GM18870 (cell line): ENCODE data around the gene LMX1A.

Experiments used
- ATAC-seq: cut with Tn5 transposase; IDR thresholded peaks from one replicate; pipeline ENCODE4 v1.9.1; 2021; ENCODE audit warnings: moderate library complexity; ENCODE audit not compliant: unreplicated experiment

LMX1A gene

DNA sequence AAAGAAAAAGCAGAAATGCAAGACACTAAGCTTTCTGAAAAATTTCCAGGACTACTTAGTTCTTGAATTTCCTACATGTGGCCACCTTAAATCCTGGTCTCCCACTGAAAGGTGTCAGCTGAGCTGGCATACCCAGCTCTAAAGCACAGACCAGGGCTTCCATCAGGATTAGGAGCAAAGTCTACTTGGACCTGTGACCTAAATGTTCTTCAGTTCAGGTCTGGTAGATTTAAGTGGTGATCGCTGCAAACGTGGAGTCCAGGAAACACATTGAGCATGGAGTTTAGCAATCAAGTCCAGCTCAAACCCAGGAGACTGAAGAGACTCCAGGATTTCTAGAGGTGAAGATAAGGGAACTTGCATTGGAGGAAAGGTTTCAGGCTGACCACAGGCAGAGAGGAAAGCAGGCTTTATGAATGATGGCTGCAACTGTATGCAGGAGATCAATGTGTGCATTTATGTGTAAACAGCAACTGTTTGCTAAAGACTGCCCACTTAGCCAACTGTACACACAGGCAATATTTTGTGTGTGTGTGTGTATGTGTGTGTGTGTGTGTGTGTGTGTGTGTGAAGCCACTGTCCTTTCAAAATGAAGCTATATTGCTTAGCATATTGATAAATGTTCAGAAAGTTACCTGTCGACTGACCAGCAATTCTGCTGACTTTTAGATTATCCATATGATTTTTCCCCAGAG, 75.2 kb downstream of the LMX1A start:
- no peak for ATAC-seq

DNA sequence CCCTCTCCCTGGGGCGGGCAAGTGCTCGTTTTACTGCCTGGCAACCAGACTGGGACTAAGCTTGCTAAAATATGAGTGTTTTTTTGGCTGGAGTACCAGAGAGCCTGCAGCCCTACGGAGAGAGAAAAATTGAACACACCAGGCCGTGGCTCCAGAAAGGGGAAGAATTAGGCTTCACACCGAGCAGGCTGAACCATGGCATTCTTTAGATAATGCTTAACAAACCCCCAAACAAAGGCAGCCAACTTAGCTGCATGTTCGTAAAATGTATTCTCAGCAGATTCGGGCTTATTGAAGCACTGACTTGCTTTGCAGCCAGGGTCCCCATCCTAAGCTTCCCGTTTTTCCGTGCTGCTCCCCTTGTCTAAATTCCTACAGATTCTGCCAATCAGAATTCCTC, 76.6 kb downstream of the LMX1A start:
- ATAC-seq: no peak

DNA sequence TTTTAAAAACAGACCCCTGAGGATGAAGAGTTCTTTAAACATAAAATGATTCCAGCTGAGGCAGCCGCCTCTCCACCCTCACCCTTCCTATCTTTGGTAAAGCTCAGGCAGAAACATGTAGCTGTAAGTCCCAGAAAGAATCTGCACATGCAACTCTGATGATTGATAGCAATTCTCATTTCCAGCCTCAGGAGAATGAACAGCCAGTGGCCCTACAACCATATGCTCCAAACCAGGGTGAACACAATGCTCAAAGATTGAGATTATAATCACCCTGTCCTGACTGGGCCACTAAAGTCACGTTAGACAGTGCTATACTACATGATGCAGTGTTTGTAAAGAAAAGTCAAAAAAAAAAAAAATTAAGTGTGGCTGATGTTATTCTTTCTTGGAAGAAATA, 80.2 kb downstream of the LMX1A start:
- ATAC-seq: no peak

DNA sequence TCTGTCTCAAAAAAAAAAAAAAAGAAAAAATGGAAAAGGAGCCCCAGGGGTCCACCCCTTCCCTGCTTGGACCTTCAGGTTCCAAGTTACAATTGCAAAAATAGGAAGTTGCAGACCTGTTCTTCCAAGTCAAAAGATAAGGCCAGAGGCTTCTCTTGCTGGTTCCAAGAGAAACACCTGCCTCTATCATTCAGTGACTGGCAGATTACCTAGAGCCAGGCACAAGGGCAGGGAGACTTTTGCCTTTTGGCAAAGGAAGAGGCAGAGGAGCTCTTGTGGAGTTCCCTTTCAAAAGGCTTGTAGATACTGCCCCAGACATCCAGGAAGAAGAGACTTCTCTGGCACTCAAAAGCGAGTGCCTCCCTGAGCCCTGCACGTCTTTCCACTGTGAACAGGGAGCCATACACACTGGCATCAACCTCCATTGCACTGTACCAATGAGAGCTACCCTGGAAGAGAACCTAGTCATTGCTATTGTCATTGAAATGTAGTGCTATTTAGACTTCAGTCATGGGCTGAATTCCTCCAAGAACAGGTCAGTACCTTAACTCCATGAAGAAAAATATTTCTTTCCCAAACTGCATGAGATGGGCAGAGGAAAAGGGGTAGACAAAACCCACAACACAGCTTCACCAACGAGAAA, 91.2 kb downstream of the LMX1A start:
- ATAC-seq: no peak

DNA sequence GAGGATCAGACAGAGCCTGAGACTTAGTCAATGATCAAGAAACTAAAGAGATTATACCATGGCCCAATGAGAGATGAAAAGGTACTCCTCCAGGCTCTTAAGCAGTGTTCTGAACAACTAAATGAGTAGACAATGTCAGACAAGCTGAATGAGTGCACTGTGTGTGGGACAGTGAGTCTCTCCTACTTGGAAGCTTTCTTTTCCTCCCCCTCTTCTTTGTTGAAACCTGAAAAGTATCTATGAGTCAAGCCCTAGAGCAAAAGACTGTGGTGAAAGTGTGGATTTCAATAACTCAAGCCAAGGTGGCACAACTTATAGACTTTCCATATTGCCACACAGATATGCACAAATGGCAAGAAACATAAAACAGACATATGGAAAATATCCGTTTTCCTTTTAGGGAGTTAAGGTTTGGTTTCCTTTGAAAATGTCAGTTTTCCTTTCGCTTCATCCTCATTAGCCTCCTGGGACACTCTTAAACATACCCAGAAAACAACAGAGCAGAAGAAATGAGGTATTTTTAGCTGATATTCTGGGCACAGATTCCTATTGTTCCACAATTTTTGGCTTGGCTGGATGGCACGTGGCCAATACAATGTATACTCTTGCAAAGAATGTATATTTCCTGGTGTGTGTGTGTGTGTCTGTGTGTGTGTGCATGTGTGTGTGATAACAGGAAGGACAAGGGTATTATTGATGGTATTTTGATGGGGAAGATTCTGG, 96.6 kb downstream of the LMX1A start:
- ATAC-seq: no peak

DNA sequence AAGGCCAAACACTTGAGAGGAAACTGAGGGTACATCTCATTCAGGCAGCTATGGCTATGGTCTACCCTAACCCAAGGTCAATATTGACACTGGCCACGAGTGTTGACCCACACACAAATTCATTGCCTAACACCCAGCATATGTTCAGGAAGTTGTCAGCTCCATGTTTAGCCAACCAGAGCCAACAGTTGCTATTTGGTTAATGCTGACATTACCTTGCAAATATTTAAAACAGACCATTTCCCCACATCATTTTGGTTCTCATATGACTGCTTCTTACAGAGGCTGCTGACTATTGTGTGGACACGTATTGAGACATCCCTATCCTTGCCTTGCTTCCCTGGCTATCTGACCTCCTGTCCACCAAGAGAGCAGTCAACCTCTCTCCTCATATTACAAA, 97.3 kb downstream of the LMX1A start:
- ATAC-seq: no peak

DNA sequence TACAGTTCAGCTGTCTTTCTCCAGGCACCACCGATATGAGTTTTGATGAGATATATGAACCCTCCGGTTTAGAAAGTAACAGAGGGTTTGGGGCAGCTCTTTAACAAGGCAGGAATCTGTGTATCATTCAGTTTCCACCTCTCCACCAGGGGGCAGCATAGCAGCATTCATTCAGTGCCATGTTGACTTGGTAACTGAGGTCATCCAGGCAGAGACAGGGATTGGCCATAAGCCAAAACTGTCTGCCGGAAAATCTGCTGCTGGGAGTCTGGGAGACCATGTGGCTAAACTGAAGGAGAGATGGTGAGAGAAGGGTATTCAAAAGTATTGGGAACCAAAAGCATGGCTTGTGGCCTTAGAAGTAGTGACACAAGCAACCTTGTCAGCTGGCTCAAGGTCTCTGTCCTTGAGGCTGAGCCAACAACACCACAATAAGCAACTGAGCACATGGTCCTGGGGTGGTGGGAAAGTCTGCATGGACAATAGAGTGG, 98.5 kb downstream of the LMX1A start:
- no peak for ATAC-seq

DNA sequence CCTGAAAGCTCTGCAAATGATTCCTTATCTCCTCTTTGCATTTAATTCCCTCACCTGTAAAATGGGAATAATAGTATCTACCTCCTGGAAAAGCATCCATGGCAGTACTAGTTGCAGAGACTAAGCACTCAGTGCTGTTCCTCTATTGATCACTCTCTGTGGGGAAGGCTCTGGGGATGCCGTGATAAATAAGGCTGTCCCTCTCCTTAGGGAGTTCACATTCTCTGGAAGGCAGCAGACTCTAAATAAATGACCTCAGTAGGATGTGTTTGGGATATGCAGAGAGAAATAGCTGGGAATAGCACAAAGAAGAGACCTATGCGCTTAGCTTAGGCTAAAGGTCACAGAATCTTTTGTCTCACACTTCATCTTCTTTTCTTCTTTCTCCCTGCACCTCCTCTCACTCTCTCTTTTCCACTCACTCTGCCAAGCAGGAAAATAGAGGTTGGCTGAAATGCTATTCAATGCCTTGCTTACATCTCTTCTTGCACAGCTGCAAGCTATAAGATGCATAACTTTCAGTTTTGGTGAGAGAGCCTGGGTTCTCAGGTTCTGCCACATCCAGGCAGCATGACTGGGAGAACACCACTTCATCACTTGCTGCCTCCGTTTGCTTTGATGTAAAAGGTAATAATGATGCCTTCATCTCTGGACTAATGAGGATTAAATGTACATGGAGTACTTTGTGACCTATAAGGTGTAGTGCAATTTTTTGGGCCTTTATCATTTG, 101.5 kb downstream of the LMX1A start:
- no peak for ATAC-seq

DNA sequence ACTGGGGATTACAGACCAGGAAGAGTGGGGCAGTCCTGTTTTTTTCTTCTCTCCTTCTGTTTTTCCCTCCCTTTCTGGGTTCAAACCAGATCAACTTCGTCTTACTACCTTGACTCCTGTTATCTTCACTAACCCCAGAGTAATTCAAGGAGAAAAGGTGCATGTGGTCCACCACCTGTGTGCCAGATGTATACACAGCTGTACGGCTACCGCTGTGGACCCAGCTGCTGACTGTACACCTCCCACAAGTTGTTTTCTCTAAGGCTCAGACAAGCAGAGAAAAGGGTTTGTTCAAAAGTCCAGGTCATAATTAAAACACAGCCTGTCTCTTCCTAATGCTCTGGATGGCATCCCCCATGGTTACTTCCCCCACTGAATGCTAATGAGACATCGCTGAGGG, 102.1 kb downstream of the LMX1A start:
- no peak for ATAC-seq

DNA sequence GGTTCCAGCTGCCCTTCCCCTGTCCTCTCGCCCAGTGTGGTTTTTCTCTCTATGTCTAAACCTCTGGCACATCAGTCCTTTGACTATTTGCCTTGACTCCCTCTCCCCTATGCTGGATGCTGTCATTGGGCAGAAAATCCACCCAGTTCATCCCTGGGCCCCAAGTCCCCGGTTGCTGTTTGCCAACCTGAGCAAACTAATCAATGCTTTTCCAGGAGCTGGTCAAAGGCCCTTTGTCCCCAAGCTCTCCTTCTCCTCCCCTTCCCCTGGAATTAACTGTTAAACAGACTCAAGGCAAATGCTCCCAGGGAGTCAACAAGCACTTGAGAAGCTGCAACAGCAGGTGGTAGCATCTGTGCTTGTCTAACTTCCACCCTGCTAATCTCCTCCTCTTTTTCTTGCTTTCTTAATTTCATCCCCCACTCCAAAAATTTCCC, 102.7 kb downstream of the LMX1A start:
- no peak for ATAC-seq

DNA sequence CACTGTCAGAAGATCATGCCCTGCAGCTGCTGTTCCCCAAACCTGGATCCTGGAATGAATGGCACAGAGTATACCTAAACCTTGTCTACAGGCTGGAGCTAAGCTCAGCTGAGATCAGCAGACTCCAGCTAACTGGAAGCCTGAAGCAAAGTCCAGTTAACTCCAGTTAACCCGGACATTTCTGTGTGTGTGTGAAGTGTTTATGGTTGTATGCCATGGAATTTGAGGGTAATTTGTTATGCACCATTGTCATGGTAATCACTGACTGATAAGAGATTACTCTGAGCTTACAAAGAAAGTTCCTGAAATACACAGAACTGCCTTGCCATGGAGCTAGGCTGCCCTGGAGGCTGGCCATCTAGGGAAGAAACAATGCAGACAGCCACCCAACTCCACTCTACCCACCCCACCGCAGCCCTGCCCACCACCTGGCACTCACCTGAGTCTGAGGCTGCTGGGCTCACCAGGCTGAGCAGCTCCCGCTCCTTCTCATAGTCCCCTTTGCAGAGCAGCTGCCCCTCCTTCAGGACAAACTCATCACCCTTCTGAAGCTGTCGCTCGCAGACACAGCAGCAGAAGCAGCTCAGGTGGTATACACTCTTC, 107.4 kb downstream of the LMX1A start:
- no peak for ATAC-seq

DNA sequence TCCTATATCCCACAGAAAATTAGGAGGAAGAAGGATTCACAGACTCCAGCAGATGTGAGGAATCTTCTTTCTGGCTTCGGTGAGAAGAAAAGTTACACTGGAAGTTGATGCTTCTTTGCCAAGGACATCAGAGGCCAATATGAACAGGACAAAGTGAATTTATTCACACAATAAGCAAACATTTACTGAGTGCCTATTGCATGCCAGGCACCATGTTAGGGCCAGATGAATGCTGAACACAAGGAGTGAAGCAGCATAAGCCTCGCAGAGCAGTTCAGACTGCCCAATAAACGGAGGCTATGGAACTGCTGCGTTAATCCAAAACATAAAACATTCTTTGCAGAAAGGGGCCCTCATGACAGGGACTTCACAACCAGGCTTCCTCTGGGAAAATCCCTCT, 114.6 kb downstream of the LMX1A start:
- no peak for ATAC-seq

DNA sequence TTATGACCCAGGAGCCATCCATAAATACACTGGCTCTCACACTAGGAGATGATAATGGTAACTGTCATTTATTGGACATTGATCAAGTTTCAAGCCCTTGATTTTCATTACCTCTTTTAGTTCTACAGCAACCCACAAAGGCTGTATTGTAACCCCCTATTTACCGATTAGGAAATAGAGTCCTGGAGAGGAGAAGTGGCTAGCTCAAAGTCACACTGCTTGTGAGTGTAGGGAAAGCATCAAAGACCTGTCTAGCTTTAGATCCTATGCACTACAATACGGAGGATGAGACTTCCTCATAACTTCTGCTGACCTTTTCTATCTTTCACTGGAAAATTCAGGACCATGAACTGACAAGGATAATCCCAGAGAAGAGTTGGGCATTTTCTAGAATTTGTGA, 115.2 kb downstream of the LMX1A start:
- no peak for ATAC-seq

DNA sequence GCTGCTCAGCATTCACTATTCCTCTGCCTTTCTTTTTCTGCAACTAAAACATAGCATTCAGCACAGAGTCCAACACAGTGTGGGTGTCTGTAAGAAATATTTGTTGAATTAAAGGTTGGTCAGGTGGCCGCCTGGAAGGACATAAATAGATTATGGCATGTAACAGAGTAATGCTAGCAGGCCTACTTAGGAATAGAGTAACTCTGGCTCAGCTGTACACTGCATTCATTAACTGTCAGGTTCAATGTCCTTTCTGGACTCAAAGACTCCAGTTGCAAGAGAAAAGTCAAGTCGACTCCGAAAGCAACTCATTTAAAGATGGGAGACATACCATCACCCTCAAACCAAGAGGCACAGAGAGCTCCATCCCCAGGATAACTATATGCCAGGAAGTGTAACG, 116.0 kb downstream of the LMX1A start:
- ATAC-seq: no peak

DNA sequence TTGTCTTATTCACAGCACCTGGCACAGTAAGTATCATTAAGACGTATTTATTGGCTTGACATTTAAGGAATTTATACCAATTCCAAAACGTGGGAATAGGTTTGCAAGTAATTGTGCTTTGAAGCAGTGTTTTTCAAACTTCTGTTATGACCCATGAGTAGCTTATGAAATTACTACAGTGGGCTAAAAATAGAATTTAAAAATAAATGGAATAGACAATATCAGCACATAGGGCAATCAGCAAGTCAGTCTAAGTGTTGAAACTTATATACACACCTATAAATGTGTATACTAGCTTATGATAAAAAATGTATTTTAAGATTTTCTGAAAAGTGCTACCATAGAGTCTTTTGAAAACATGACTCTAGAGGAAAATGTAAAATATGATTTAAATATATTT, 116.6 kb downstream of the LMX1A start:
- no peak for ATAC-seq

DNA sequence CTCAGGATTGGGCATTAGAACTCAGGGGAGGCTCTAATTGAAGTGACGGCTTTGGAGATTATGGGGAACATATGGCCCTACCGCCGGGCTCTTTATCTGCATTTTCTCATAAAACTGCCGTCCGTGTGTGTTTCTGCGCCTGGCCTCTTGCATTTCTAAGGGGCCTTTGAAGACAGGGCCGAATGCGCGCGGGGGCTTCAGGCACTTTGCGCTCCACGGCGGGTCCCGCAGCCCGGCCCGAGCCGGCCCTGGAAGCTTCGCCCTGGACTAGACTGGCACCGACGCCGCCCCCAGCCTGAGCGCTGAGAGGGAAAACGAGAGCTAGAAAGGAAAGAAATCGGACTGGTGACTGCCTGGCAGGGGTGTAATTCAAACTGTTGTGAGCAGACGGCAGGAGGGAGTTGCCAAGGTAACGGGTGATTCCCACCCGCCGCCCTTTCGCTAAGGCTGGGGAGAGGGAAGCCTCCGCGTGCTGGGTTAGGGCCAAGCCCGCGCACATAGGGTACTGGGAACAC, 120.7 kb downstream of the LMX1A start:
- ATAC-seq: no peak

DNA sequence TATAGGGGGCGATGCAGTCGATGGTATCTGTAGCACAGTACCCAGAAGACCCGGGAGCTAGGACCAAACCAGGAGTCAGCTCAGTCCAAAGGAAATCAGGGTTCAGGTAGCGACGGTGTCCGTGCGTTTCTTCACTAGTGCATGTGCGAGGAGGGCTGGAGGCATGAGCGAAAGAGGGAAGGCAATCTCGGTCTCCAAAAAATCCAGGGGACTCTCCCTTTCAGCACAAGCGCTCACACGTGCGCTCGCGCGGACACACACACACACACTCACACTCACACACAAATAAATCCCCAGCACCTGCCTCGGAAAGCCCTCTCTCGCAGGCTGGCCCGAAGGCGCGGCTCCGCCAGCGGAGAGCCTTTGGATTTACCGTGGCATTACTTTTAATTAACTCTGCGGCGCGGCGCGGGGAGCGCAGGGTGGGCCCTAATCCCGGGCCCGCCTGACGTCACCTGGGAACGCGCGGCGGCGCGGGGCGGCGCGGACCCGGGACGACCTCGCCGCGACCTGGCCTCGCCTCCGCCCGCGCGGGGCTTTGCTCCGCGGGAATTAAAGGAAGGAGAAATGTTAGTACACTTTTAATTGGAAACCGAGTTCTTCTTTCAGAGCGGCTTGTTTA, 121.2 kb downstream of the LMX1A start:
- no peak for ATAC-seq

DNA sequence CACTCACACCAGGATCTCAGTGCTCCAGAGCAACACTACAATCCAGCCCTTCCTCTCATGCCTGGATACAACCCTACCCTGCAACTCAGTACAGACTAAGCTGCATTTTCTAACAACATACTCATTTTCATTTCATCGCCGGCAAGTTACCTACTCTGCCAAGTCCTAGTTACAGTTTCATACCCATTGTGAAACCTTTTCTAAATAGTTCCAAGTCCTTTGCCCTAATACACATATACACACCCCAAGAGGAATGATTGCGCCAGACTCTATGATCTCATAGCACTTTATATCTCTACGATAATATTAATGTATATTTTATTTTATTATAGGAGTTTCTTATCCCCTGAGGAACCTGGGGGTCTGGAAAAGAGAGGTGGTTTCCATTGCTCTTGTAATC, 122.4 kb downstream of the LMX1A start:
- ATAC-seq: no peak

DNA sequence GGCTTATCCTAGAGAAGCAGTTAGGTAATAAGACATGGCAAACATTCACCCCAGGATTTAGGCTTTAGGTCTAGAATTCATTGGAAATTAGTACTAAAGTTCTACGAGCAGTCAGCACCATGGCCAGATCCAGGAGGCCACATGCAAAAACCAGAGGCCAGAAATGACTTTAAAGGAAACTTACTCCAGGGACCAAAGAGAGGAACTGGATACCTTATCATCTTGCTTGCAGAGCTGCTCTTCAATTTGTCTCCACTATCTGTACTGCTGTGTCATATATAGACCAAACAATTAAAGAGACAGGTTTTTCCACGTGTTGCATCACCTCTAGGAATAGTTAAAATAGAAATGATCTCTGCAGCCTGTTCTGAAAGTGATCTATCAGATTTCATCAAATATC, 127.8 kb downstream of the LMX1A start:
- ATAC-seq: no peak

DNA sequence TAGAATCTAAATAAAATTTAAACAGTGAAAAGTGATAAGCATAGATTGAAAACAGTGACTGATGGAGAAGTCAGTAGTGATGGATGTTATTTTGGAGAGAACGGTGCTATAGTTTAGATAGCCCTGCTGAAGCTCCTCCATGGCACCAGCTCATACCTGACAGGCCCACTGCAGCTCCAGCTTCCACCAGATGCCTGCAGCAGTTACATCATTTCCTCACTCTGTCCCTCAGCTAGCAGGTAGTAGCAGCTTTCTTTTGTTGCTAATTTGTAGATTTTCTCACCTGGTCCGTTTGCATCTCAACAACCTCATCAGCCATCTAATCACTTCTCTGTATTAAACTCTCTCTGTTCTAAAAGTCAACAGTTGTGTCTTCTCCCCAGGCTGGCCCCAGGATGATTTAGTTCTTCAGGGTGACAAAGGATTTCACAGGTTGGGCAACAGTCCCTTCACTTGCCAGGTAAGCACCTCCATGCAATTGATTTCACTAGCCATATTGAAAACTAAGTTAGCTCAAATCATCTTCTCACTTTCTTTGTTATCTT, 128.3 kb downstream of the LMX1A start:
- no peak for ATAC-seq
